HepG2 (cell line): Measurements from ENCODE around the gene DSTN. TPM values are rescaled to one million over a fixed set of nuclear protein-coding genes. Genes with fewer than 3 reads are reported as not detected.

ENCODE experiments used
- ATAC-seq: fragments of 200-7000 bp; cut with Tn5 transposase; 3 replicates; pipeline ENCODE4 v1.9.1; 2020; ENCODE audit warnings: mild to moderate bottlenecking, moderate library complexity
- BruUV-seq: library from RNA; stranded (reverse); fragments of 400-500 nt; replicated peaks from 2 replicates; lab custom pipeline; 2021; lab: Mats Ljungman, UMichigan
- CTCF ChIA-PET: fragments of 300-600 bp; formaldehyde crosslinking; extraction: SDS; loops from one replicate; lab custom pipeline; 2021; ENCODE audit warnings: low total read pairs, inconsistent platforms, low intra/inter-chr PET ratio; lab: Yijun Ruan, JAX
- POLR2A ChIA-PET: fragments of 350-600 bp; sonication (Branson Sonifier 250); formaldehyde crosslinking; loops from one replicate; lab custom pipeline; 2020; ENCODE audit warnings: antibody characterized with exemption, inconsistent platforms; lab: Yijun Ruan, JAX
- DNase-seq: peaks from one replicate; pipeline ENCODE4 v3.0.0-alpha.2; 2015; ENCODE audit warnings: low spot score
- FAIRE-seq: peaks from 3 replicates; lab custom pipeline; 2011; peaks lifted over from hg19 to GRCh38; lab: Jason Lieb, UNC
- H2AFZ ChIP-seq: one replicate; pipeline ENCODE4 v1.6.1; 2011; ENCODE audit warnings: low read length, inconsistent platforms
- H3K27ac ChIP-seq: fragments of 300-600 bp; 3 replicates; pipeline ENCODE4 v1.8.0; 2011; ENCODE audit warnings: mixed run types, mild to moderate bottlenecking, mixed read lengths, low read length, inconsistent platforms; ENCODE audit not compliant: insufficient read depth; ENCODE audit errors: extremely low read length
- H3K27me3 ChIP-seq, 2 experiments: fragments of 200-600 bp in 1 of 2; 2 replicates in 1 of 2; 3 replicates in 1 of 2; pipeline versions ENCODE4 v1.6.0 to v1.8.0; 2011; ENCODE audit warnings: low read length in 2 of 2, mild to moderate bottlenecking in 2 of 2, moderate library complexity in 2 of 2, inconsistent platforms in 1 of 2; ENCODE audit not compliant: insufficient read depth in 2 of 2, control insufficient read depth in 1 of 2
- H3K36me3 ChIP-seq, 2 experiments: fragments of 200-600 bp in 1 of 2; replicated peaks in 1 of 2; 2 replicates in 1 of 2; 3 replicates in 1 of 2; pipeline versions ENCODE4 v1.5.1 to v1.8.0; 2011; ENCODE audit warnings: low read length in 2 of 2, inconsistent platforms in 1 of 2; ENCODE audit not compliant: insufficient read depth in 2 of 2, control insufficient read depth in 1 of 2
- H3K4me1 ChIP-seq: 2 replicates; pipeline ENCODE4 v1.5.1; 2012; ENCODE audit warnings: low read length, inconsistent platforms; ENCODE audit not compliant: insufficient read depth
- H3K4me2 ChIP-seq: 2 replicates; pipeline ENCODE4 v1.6.0; 2011; ENCODE audit warnings: low read depth, low read length, inconsistent platforms
- H3K4me3 ChIP-seq, 3 experiments: fragments of 200-600 bp in 1 of 3; sonication (generic), shearing (Covaris generic) in 1 of 3; replicated peaks in 1 of 3; 2 replicates each; pipeline ENCODE4 v1.5.1; 2011 to 2016; ENCODE audit warnings: low read length in 3 of 3, inconsistent platforms in 2 of 3, low read depth in 2 of 3, mild to moderate bottlenecking in 2 of 3, control low read depth in 1 of 3, mixed read lengths in 1 of 3; ENCODE audit not compliant: insufficient read depth in 1 of 3
- H3K79me2 ChIP-seq: one replicate; pipeline ENCODE4 v1.6.1; 2011; ENCODE audit warnings: low read length, inconsistent platforms; ENCODE audit not compliant: insufficient read depth
- H3K9ac ChIP-seq: 2 replicates; pipeline ENCODE4 v1.6.0; 2011; ENCODE audit warnings: mild to moderate bottlenecking, low read depth, low read length, inconsistent platforms; ENCODE audit not compliant: insufficient read depth
- H3K9me3 ChIP-seq: 2 replicates; pipeline ENCODE4 v1.5.1; 2012; ENCODE audit warnings: mild to moderate bottlenecking, low read length
- H4K20me1 ChIP-seq: 2 replicates; pipeline ENCODE4 v1.6.0; 2011; ENCODE audit warnings: inconsistent platforms, mild to moderate bottlenecking, low read length, moderate library complexity; ENCODE audit not compliant: insufficient read depth
- AGO2 ChIP-seq: fragments of 200-400 bp; formaldehyde crosslinking; optimal IDR thresholded peaks from 2 replicates; pipeline ENCODE3; 2017; ENCODE audit warnings: mild to moderate bottlenecking, low read depth, low read length, moderate library complexity
- ATF7 ChIP-seq, 2 experiments: fragments of 450-650 bp in 1 of 2; sonication (generic) in 1 of 2; formaldehyde crosslinking in 1 of 2; IDR thresholded peaks; 2 replicates each; pipeline versions ENCODE4 v1.4.0 to v1.6.1; 2016 to 2020; ENCODE audit warnings: antibody characterized with exemption in 1 of 2, mild to moderate bottlenecking in 1 of 2, missing genetic modification reagents in 1 of 2
- ATRX ChIP-seq: sonication (generic); formaldehyde crosslinking; IDR thresholded peaks from 2 replicates; pipeline ENCODE4 v1.4.0; 2020; ENCODE audit warnings: missing genetic modification reagents, borderline replicate concordance
- JARID2 ChIP-seq: sonication (generic); formaldehyde crosslinking; IDR thresholded peaks from 2 replicates; pipeline ENCODE4 v1.8.1; 2023; ENCODE audit warnings: missing genetic modification reagents, inconsistent platforms; ENCODE audit not compliant: insufficient replicate concordance
- MLX ChIP-seq: IDR thresholded peaks from 2 replicates; pipeline ENCODE4 v1.6.1; 2016
- PAF1 ChIP-seq: IDR thresholded peaks from 2 replicates; pipeline ENCODE4 v1.6.1; 2016; ENCODE audit warnings: missing genetic modification reagents, missing compliant biosample characterization
- POLR2A ChIP-seq, 2 experiments: IDR thresholded peaks; 2 replicates each; pipeline ENCODE4 v1.6.1; 2011; ENCODE audit warnings: low read depth in 2 of 2, low read length in 2 of 2, mild to moderate bottlenecking in 1 of 2, moderate library complexity in 1 of 2; ENCODE audit not compliant: insufficient read depth in 1 of 2
- RBM22 ChIP-seq: fragments of 200-400 bp; formaldehyde crosslinking; optimal IDR thresholded peaks from 2 replicates; pipeline ENCODE3; 2017; ENCODE audit warnings: mild to moderate bottlenecking, low read length, moderate library complexity
- U2AF1 ChIP-seq: fragments of 200-400 bp; formaldehyde crosslinking; optimal IDR thresholded peaks from 2 replicates; pipeline ENCODE3; 2017; ENCODE audit warnings: mild to moderate bottlenecking, low read depth, low read length
- ZBTB38 ChIP-seq: sonication (generic); formaldehyde crosslinking; IDR thresholded peaks from 2 replicates; pipeline ENCODE4 v1.5.1; 2020; ENCODE audit warnings: mild to moderate bottlenecking, missing genetic modification reagents
- ZNF3 ChIP-seq: IDR thresholded peaks from 2 replicates; pipeline ENCODE4 v1.7.0; 2017; ENCODE audit warnings: inconsistent platforms
- ZNF543 ChIP-seq: sonication (generic); formaldehyde crosslinking; IDR thresholded peaks from 2 replicates; pipeline ENCODE4 v1.4.0; 2020; ENCODE audit warnings: mild to moderate bottlenecking, missing genetic modification reagents
- ZNF737 ChIP-seq: sonication (generic); formaldehyde crosslinking; IDR thresholded peaks from 2 replicates; pipeline ENCODE4 v1.5.0; 2020; ENCODE audit warnings: missing genetic modification reagents, mild to moderate bottlenecking, borderline replicate concordance
- WGBS: methylation state at CpG from one replicate; pipeline ENCODE4 v1.1.6; 2017; ENCODE audit warnings: low lambda C conversion rate; 5-methylcytosine and 5-hydroxymethylcytosine counted together
- in situ Hi-C: cut with HindIII; loops from 2 replicates; pipeline ENCODE4 v1.10.0; 2017; ENCODE audit warnings: low pct_unique_long_range_greater_than_20kb; ENCODE audit not compliant: extremely low pct_ligation_motif_present
- intact Hi-C: fragments of 100-400 bp; cut with micrococcal nuclease; formaldehyde crosslinking; loops from one replicate; pipeline ENCODE4 v1.10.0; 2022; ENCODE audit not compliant: unreplicated experiment
- polyA plus RNA-seq, 8 experiments: library from polyadenylated mRNA; depleted of rRNA in 3 of 8; stranded (reverse) in 7 of 8; unstranded in 1 of 8; fragments of >200 nt; fragmentation: Illumina TruSeq in 4 of 8; extraction: Trizol in 4 of 8; gene quantifications; 2 replicates each; pipeline versions ENCODE4 v1.2.1 to v1.2.3, GENCODE V29; 2011 to 2016; ENCODE audit warnings: low read depth in 4 of 8, missing spikeins in 1 of 8, mixed read lengths in 1 of 8; ENCODE audit not compliant: insufficient read depth in 1 of 8
- total RNA-seq, 5 experiments: library from RNA; depleted of rRNA; stranded (reverse); fragments of >200 nt; fragmentation: Illumina TruSeq; extraction: Trizol; gene quantifications; 2 replicates each; pipeline ENCODE4 v1.2.3, GENCODE V29; 2016; ENCODE audit warnings: low read depth in 1 of 5
- TF ChIP-seq, protein P1 (sequence below): sonication (generic); formaldehyde crosslinking; IDR thresholded peaks from 2 replicates; pipeline ENCODE4 v1.5.0; 2020; ENCODE audit warnings: missing genetic modification reagents

The DSTN gene
- total and polyA plus RNA-seq, 2 of the 13 experiments (the other 11 are each of a cell fraction or from before 2014, with no cell fraction given), result 27.6 to 106 TPM

DNA sequence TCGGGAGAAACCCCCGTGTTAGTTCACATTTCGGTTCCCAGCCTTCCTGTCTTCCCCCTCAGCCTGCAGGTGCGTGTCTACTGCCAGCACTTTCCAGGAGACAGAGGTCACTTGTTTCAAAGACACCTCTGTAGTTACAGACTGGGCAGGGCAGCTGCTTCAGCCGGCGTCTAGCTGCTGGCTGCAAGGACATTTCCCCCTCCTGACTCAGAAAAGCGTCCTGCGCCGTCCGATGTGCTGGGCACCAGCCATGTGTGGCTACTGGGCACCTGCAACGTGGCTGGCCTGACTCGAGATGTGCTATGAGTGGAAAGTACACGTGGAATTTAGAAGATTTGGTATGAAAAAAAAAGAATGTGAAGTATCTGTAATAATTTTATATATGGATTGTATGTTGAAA, 74.6 kb downstream of the DSTN start:
- Histone ChIP-seq H3K4me1 (peaks cover 40% of the 10 kb centered on the region), H3K4me3 (no peak overlapping the region), H3K9me3 (no peaks in the 10 kb centered on the region), H3K79me2 (peaks cover 81% of the 10 kb centered on the region), H3K27me3 (no peaks in the 10 kb centered on the region), H2AFZ (no peak overlapping the region), H3K9ac (no peak overlapping the region), H3K4me2 (no peak overlapping the region), H4K20me1 (peaks cover 93% of the 10 kb centered on the region), H3K36me3 (peaks cover 52 to 73% of the 10 kb centered on the region in 2 experiments), H3K27ac (no peak overlapping the region)
- POLR2A ChIA-PET, result no interaction called here
- FAIRE-seq (no peak), DNase-seq (no peak), ATAC-seq (no peak)
- TF ChIP-seq ZNF543 (0 out of 2 replicates have a peak, but pooled peaks have one; percentile 38), U2AF1 (no peak), PAF1 (CRISPR knock-in tag) (0 out of 2 replicates have a peak, but pooled peaks have one; percentile 22), MLX (no peak), ZBTB38 (CRISPR knock-in tag) (0 out of 2 replicates have a peak, but pooled peaks have one; percentile 26), POLR2A (IDR thresholded peaks at IDR 0.05; ENCODE audit: insufficient read depth in 1 of 2, low read depth in 2 of 2, low read length in 2 of 2) (peak in 1 of 2 experiments; percentile 27; a peak in 1 of 4 replicates), RBM22 (peak; percentile 6), ZNF3 (CRISPR knock-in tag) (no peak), JARID2 (CRISPR knock-in tag) (no peak), ATF7 (IDR thresholded peaks at IDR 0.05) (no peak), ATF7 (CRISPR knock-in tag; IDR thresholded peaks at IDR 0.05) (no peak), AGO2 (peak; percentile 48), ZNF737 (CRISPR knock-in tag) (no peak), ATRX (CRISPR knock-in tag) (no peak)
- TF ChIP-seq, protein P1, sequence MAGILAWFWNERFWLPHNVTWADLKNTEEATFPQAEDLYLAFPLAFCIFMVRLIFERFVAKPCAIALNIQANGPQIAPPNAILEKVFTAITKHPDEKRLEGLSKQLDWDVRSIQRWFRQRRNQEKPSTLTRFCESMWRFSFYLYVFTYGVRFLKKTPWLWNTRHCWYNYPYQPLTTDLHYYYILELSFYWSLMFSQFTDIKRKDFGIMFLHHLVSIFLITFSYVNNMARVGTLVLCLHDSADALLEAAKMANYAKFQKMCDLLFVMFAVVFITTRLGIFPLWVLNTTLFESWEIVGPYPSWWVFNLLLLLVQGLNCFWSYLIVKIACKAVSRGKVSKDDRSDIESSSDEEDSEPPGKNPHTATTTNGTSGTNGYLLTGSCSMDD (CRISPR knock-in tag), result no peak
- no TSS peak for BruUV-seq
- 95% methylated on average over 13 of the region's 13 CpGs for WGBS
- CTCF ChIA-PET, result no interaction called here
- in situ Hi-C loops (no loop called here), intact Hi-C loops (no loop called here)
